IMR-90 (cell line): Measurements from ENCODE around the gene NUB1. TPM values are rescaled to one million over a fixed set of nuclear protein-coding genes. Genes with fewer than 3 reads are reported as not detected.

Experiments used
- ATAC-seq: fragments of 200-7000 bp; cut with Tn5 transposase; 2 replicates; pipeline ENCODE4 v1.9.1; 2020; ENCODE audit warnings: low read depth, mild to moderate bottlenecking, moderate library complexity
- BruUV-seq: library from RNA; stranded (reverse); fragments of 400-500 nt; replicated peaks from 2 replicates; lab custom pipeline; 2021; lab: Mats Ljungman, UMichigan
- CTCF ChIA-PET: fragments of 300-600 bp; formaldehyde crosslinking; extraction: SDS; loops from one replicate; lab custom pipeline; 2021; ENCODE audit warnings: antibody characterized with exemption; lab: Yijun Ruan, JAX
- POLR2A ChIA-PET: fragments of 300-600 bp; sonication (Branson Sonifier 250); formaldehyde crosslinking; loops from one replicate; lab custom pipeline; 2022; ENCODE audit warnings: antibody characterized with exemption; ENCODE audit not compliant: unreplicated experiment; lab: Charles Lee
- DNase-seq: peaks from one replicate; pipeline ENCODE4 v3.0.0; 2013
- H2AFZ ChIP-seq: replicated peaks from 2 replicates; pipeline ENCODE3; 2013; ENCODE audit warnings: low read length, mild to moderate bottlenecking; ENCODE audit not compliant: poor library complexity
- H2AK5ac ChIP-seq: 2 replicates; pipeline ENCODE4 v1.6.1; 2013; ENCODE audit warnings: low read depth, low read length, inconsistent platforms
- H2AK9ac ChIP-seq: replicated peaks from 2 replicates; pipeline ENCODE3; 2013; ENCODE audit warnings: mild to moderate bottlenecking, low read depth, low read length, moderate library complexity; ENCODE audit not compliant: poor library complexity
- H2BK120ac ChIP-seq: 2 replicates; pipeline ENCODE4 v1.6.1; 2013; ENCODE audit warnings: low read depth, low read length, inconsistent platforms
- H2BK15ac ChIP-seq: 3 replicates; pipeline ENCODE4 v1.6.1; 2013; ENCODE audit warnings: low read depth, low read length, inconsistent platforms
- H2BK20ac ChIP-seq: 2 replicates; pipeline ENCODE4 v1.6.1; 2013; ENCODE audit warnings: low read depth, mild to moderate bottlenecking, inconsistent platforms, low read length, moderate library complexity
- H2BK5ac ChIP-seq: 2 replicates; pipeline ENCODE4 v1.6.1; 2013; ENCODE audit warnings: mild to moderate bottlenecking, low read depth, low read length, inconsistent platforms; ENCODE audit not compliant: poor library complexity, severe bottlenecking
- H3K14ac ChIP-seq: replicated peaks from 2 replicates; pipeline ENCODE4 v1.6.1; 2013; ENCODE audit warnings: low read depth, low read length, inconsistent platforms
- H3K18ac ChIP-seq: 2 replicates; pipeline ENCODE4 v1.6.1; 2013; ENCODE audit warnings: low read depth, low read length, control low read depth
- H3K23ac ChIP-seq: 2 replicates; pipeline ENCODE4 v1.6.1; 2013; ENCODE audit warnings: low read depth, low read length, inconsistent platforms
- H3K27ac ChIP-seq: 2 replicates; pipeline ENCODE4 v1.5.1; 2013; ENCODE audit warnings: mild to moderate bottlenecking, control low read depth, low read length; ENCODE audit not compliant: insufficient read depth
- H3K27me3 ChIP-seq: 2 replicates; pipeline ENCODE4 v1.6.1; 2013; ENCODE audit warnings: low read length; ENCODE audit not compliant: control insufficient read depth, insufficient read depth
- H3K36me3 ChIP-seq: 2 replicates; pipeline ENCODE4 v1.6.1; 2013; ENCODE audit warnings: low read length, mixed read lengths; ENCODE audit not compliant: control insufficient read depth, insufficient read depth
- H3K4ac ChIP-seq: 2 replicates; pipeline ENCODE4 v1.6.1; 2013; ENCODE audit warnings: low read depth, low read length, inconsistent platforms
- H3K4me1 ChIP-seq: 2 replicates; pipeline ENCODE4 v1.6.1; 2013; ENCODE audit warnings: low read length, mixed read lengths; ENCODE audit not compliant: control insufficient read depth, insufficient read depth
- H3K4me2 ChIP-seq: 2 replicates; pipeline ENCODE4 v1.6.1; 2013; ENCODE audit warnings: low read depth, mild to moderate bottlenecking, control low read depth, low read length, moderate library complexity
- H3K4me3 ChIP-seq: 2 replicates; pipeline ENCODE4 v1.5.1; 2013; ENCODE audit warnings: low read depth, mild to moderate bottlenecking, control low read depth, low read length, moderate library complexity; ENCODE audit not compliant: insufficient read depth
- H3K56ac ChIP-seq: 2 replicates; pipeline ENCODE4 v1.6.1; 2013; ENCODE audit warnings: low read length, inconsistent platforms; ENCODE audit not compliant: insufficient read depth; ENCODE audit errors: extremely low read depth
- H3K79me1 ChIP-seq, 2 experiments: 2 replicates each; pipeline ENCODE4 v1.6.1; 2013; ENCODE audit warnings: low read length in 2 of 2, inconsistent platforms in 1 of 2, low read depth in 1 of 2
- H3K9ac ChIP-seq: 2 replicates; pipeline ENCODE4 v1.6.1; 2013; ENCODE audit warnings: low read depth, low read length, control low read depth
- H3K9me1 ChIP-seq: 2 replicates; pipeline ENCODE4 v1.6.1; 2013; ENCODE audit warnings: low read length, inconsistent platforms; ENCODE audit not compliant: insufficient read depth
- H3K9me3 ChIP-seq: 2 replicates; pipeline ENCODE4 v1.6.1; 2013; ENCODE audit warnings: low read length; ENCODE audit not compliant: control insufficient read depth, insufficient read depth
- H4K20me1 ChIP-seq: 2 replicates; pipeline ENCODE4 v1.6.1; 2013; ENCODE audit warnings: low read length, inconsistent platforms; ENCODE audit not compliant: insufficient read depth
- H4K5ac ChIP-seq: 2 replicates; pipeline ENCODE4 v1.6.1; 2013; ENCODE audit warnings: mild to moderate bottlenecking, low read depth, low read length, control low read depth
- H4K8ac ChIP-seq, 2 experiments: 2 replicates each; pipeline ENCODE4 v1.6.1; 2013; ENCODE audit warnings: low read depth in 2 of 2, low read length in 2 of 2, control low read depth in 1 of 2, inconsistent platforms in 1 of 2
- H4K91ac ChIP-seq: 2 replicates; pipeline ENCODE4 v1.6.1; 2013; ENCODE audit warnings: low read depth, low read length, inconsistent platforms; ENCODE audit not compliant: insufficient read depth
- BHLHE40 ChIP-seq: fragments of 150-350 bp; IDR thresholded peaks from 2 replicates; pipeline ENCODE4 v1.6.1; 2016; ENCODE audit warnings: mild to moderate bottlenecking, low read depth, low read length
- MAFK ChIP-seq: IDR thresholded peaks from 2 replicates; pipeline ENCODE4 v1.6.1; 2012; ENCODE audit warnings: low read depth, low read length, improper control_type of control experiment
- MAZ ChIP-seq: IDR thresholded peaks from 2 replicates; pipeline ENCODE4 v1.6.1; 2012; ENCODE audit warnings: low read depth, mild to moderate bottlenecking, low read length, improper control_type of control experiment, moderate library complexity, borderline replicate concordance
- POLR2A ChIP-seq: IDR thresholded peaks from 2 replicates; pipeline ENCODE4 v1.6.1; 2012; ENCODE audit warnings: mild to moderate bottlenecking, low read depth, low read length
- RCOR1 ChIP-seq: IDR thresholded peaks from 2 replicates; pipeline ENCODE4 v1.6.1; 2012; ENCODE audit warnings: mild to moderate bottlenecking, low read length, improper control_type of control experiment; ENCODE audit not compliant: insufficient replicate concordance
- WGBS, 2 experiments: methylation state at CpG; one replicate each; pipeline versions ENCODE4 v1.1.5 to v1.1.7; 2013; ENCODE audit warnings: missing lambda C conversion rate in 2 of 2; ENCODE audit not compliant: insufficient read length in 1 of 2; ENCODE audit errors: extremely low coverage in 2 of 2; 5-methylcytosine and 5-hydroxymethylcytosine counted together
- dilution Hi-C: fragments of 300-500 bp; cut with HindIII; formaldehyde crosslinking; loops from one replicate; pipeline ENCODE4 v1.14.3; 2018; ENCODE audit warnings: low sequenced_read_pairs; ENCODE audit not compliant: unreplicated experiment
- in situ Hi-C: fragments of 300-500 bp; cut with MboI; formaldehyde crosslinking; loops from 3 replicates; pipeline ENCODE4 v1.14.3; 2019; ENCODE audit warnings: low sequenced_read_pairs, inconsistent platforms, mixed read lengths
- intact Hi-C: fragments of 100-400 bp; cut with micrococcal nuclease; formaldehyde crosslinking; loops from 2 replicates; pipeline ENCODE4 v1.10.0; 2022
- polyA plus RNA-seq, 3 experiments: library from polyadenylated mRNA; depleted of rRNA; stranded (reverse); fragments of >200 nt; gene quantifications; 2 replicates each; pipeline ENCODE4 v1.2.3, GENCODE V29; 2012; ENCODE audit warnings: low replicate concordance in 1 of 3
- total RNA-seq: library from RNA; depleted of rRNA; stranded (reverse); fragments of >200 nt; gene quantifications from 2 replicates; pipeline ENCODE4 v1.2.3, GENCODE V29; 2012
- TF ChIP-seq, protein P1 (sequence below): conservative IDR thresholded peaks from 2 replicates; pipeline ENCODE4 v1.5.1; 2012; ENCODE audit warnings: mild to moderate bottlenecking, low read depth, low read length, improper control_type of control experiment

Gene NUB1
- total and polyA plus RNA-seq, 2 of the 4 experiments (the other 2 are of a cell fraction): 20.1 to 29.7 TPM

DNA sequence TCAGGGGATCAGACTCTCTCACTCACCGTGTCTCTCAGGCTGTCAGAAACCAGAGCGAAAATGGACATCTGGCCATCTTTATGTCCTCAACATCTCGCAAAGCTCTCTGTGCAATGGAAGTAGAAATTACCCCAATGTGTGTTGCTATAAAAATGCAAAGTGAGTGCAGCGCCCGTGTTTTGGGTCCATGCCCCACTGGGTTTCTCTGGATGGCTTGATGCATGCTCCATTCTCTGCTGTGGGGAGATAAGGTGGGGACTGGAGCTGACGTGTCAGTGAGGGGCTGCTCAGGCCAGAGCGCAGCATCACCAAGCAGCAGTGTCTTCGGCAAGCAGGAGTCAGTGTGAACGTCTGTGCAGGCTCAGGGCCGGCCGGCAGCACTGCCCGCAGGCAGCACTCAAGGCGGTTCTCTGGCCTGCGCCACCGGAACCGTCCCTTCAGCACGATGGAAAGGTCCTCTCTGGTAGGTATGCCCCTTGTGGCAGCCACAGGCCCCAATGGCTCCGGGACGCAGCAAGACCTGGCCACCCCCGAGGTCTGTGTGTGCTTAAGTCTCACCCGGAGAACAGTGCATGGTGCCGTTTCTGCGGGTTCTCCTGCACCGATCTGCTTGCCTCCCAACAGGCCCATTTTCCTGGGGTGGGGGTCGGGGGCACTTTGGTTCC, 38.1 kb downstream of the NUB1 start:
- BruUV-seq: no TSS peak
- in situ Hi-C loops: no loop called here
- H2AK9ac ChIP-seq: peak overlapping the region; percentile 28

More for the DNA sequence above, 38.1 kb downstream of the NUB1 start:
- ChIA-PET POLR2A (no interaction called here), CTCF (interaction anchor here (1.2 kb wide), 1 partner anchor 10 kb away, joined by 4 read pairs; no protein-coding TSS in a partner anchor)
- no peak overlapping the region for H2BK5ac ChIP-seq
- H3K56ac ChIP-seq: no peak overlapping the region
- no peak overlapping the region for H2AK5ac ChIP-seq
- no peak overlapping the region for H3K4me3 ChIP-seq
- TF ChIP-seq POLR2A (no peak), MAZ (no peak), RCOR1 (no peak), BHLHE40 (no peak), MAFK (no peak)
- TF ChIP-seq, protein P1, sequence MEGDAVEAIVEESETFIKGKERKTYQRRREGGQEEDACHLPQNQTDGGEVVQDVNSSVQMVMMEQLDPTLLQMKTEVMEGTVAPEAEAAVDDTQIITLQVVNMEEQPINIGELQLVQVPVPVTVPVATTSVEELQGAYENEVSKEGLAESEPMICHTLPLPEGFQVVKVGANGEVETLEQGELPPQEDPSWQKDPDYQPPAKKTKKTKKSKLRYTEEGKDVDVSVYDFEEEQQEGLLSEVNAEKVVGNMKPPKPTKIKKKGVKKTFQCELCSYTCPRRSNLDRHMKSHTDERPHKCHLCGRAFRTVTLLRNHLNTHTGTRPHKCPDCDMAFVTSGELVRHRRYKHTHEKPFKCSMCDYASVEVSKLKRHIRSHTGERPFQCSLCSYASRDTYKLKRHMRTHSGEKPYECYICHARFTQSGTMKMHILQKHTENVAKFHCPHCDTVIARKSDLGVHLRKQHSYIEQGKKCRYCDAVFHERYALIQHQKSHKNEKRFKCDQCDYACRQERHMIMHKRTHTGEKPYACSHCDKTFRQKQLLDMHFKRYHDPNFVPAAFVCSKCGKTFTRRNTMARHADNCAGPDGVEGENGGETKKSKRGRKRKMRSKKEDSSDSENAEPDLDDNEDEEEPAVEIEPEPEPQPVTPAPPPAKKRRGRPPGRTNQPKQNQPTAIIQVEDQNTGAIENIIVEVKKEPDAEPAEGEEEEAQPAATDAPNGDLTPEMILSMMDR: no peak
- H4K91ac ChIP-seq: no peak overlapping the region
- peaks cover 6% of the 10 kb centered on the region for H3K9me3 ChIP-seq
- no peak overlapping the region for H2AFZ ChIP-seq
- no peak overlapping the region for H4K5ac ChIP-seq
- H3K27me3 ChIP-seq: peaks cover 30% of the 10 kb centered on the region
- no peak overlapping the region for H3K4ac ChIP-seq
- H3K18ac ChIP-seq: no peak overlapping the region
- no peak overlapping the region for H3K4me2 ChIP-seq
- H3K9me1 ChIP-seq: no peaks in the 10 kb centered on the region
- H3K9ac ChIP-seq: no peak overlapping the region
- H2BK15ac ChIP-seq: no peak overlapping the region
- H4K8ac ChIP-seq: no peak overlapping the region
- no peak overlapping the region for H3K27ac ChIP-seq
- ATAC-seq (no peak), DNase-seq (no peak)
- no peak overlapping the region for H3K23ac ChIP-seq
- no peak overlapping the region for H2BK20ac ChIP-seq
- no peaks in the 10 kb centered on the region for H4K20me1 ChIP-seq
- WGBS, 2 experiments: 90% methylated on average over 19 of the region's 25 CpGs; no CpG with 5 or more reads in 1 of the 2 experiments
- intact Hi-C loops (no loop called here), dilution Hi-C loops (no loop called here)
- no peaks in the 10 kb centered on the region for H3K79me1 ChIP-seq
- peaks cover 27% of the 10 kb centered on the region for H3K36me3 ChIP-seq
- no peaks in the 10 kb centered on the region for H3K4me1 ChIP-seq
- H3K14ac ChIP-seq: no peak overlapping the region
- H2BK120ac ChIP-seq: no peak overlapping the region
